Right renal pelvis (tissue), 4 donors: ENCODE measurements around the gene ANKRD34B. TPM values are rescaled to one million over a fixed set of nuclear protein-coding genes. Genes with fewer than 3 reads are reported as not detected.

Experiments
- DNase-seq, 4 donors: peaks; one replicate each; pipeline ENCODE4 v3.0.0-alpha.2; 2013; ENCODE audit warnings: low read depth in 4 of 4, low spot score in 3 of 4, missing footprints in 1 of 4
- polyA plus RNA-seq, 4 donors: library from polyadenylated mRNA; unstranded; fragments of 120-200 nt; gene quantifications; one replicate each; pipeline ENCODE4 v1.2.1, GENCODE V29; 2013; ENCODE audit not compliant: insufficient read length in 4 of 4

ANKRD34B gene
- polyA plus RNA-seq, 4 donors: 0.11 to 0.35 (median 0.22) TPM

DNA sequence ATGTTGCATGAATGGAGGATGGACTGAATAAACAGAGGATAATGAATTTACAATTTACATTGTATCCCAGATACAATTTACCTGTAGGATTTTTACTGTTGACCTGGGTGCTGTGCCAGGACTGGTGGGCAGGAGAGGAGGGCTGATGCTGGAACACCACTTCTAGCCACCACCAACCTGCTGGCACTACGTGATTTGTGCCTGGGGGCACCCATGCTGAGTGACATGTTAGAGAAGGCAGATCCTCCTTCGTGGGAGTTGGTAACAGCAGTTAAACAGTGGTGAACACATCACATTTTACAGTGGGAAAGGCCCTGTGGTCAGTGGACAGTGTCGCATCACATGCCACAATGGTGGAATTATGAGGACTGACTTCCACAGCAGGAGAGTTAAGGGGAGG is 3.0 kb upstream of the ANKRD34B start:
- DNase-seq: no peak

DNA sequence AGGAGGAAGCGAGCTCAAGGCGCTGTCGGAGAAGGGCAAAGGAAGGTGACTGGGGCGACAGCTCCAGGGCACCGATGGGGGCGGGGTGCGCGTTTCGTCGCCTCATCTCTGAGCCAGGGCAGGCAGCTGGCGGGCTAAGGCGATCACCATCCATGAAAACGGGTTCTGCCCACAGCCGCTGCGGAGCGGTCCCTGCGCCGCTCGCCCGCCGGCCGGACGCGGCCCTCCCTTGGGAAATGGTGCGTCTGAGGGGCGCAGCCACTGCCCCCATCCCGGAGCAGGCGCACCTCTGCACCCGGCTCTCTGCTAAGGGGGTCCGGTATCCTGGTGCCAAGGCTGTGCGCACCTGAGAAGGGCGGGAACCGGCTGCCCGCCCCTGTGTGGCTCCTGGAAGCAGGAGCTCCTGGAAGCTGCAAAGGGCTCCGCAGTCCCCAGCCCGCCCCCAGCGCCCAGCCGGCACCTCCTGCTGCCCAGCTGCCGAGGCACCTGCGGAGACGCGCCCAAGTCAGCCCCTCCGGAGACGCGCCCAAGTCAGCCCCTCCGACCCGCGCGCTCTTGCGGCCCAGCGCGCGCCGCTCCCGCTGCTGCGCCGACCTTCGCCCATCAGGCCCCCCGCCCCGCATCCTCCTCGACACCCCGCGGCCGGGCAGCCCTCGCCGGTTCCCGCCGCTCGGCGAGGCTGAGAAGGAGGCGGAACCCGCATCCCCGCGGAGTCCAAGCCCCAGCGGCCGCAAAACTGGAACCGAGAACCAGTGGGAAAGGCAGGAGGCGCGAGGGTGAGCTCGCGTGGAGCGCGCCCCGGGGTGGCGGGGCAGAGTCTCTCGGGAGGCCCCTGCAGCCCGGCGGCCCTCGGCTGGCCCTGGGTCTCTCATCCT is 757 bp downstream of the ANKRD34B start:
- DNase-seq: no peak

DNA sequence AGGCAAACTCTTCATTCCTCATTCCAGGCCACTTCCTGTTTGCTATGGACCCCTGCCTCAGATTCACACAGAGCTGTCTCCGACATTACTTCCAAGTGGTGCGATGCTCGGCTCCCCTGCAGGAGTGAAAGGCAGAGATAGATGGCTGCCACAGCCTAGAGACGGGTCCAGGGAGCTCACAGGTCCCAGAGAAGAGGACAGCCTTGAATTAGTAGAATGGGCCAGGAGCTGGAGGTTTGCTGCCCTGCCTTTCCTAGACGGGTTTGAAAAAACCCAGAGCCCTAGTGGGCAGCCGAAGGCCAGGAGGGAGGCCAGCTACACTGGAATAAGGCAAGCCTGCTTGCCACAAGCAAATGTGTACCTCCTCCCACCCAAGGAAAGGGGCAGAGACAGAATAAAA is 1.8 kb downstream of the ANKRD34B start:
- DNase-seq: no peak

DNA sequence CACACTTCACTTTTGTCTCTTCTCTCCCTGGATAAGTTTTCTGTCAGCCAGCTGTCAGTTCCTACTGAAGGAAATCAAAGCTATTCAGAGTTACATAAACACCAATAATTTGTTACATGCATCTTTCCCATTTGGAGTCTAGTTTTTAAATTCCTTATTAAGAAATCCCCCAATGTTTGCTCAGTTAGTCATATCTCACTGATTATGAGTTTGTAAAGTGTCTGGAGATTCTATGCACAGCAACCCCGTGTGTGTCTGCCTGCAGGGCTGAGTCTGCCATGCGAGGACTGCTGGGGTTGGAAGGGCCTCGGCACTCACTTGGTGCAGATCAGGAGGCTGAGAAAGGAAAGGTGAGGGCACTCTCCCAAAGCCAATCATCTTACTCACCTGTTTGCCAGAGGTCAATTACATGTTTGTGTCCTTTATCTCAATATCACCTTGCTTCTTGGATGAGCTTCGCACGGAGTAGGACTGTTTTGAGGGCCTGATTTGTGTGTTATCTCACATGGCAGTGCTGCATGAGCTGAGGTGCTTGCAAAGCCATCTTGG is 3.3 kb downstream of the ANKRD34B start:
- no peak for DNase-seq

DNA sequence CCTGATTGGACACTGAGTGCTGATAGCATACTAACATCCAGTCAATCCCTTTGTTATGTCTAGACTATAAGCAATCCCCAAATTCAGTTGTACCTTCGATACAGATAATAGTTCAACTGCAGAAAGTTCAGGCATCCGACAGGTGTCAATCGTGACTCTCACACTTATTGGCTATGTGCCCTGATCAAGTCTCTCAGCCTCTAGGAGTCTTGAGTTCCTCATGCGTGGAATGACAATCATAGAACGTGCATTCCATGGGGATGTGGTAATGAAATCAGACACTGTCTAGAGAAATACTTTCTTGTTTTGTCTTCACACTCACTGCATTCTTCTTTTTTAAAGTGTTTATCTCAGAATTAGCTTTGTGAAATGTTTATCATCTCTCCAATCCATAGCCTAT is 4.8 kb downstream of the ANKRD34B start:
- no peak for DNase-seq

DNA sequence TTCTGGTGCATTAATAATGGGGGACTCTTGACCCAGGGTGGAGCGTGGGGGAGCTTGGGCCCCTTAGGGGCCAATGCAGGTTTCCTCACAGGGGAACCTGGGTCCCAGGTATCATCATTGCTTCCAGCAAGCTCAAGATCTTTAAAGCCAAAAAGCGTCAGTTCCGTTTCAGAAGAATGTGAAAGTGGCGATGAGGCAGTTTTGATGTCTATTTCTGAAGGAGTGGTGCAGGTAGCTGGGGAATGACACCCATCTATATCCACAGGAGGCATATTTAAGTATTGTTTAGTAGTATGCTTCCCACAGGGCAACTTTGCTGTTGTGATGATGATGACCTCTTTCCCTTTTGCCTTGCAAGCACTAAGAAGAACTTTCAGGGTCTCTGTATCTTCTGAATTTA is 10.8 kb downstream of the ANKRD34B start:
- DNase-seq: no peak

DNA sequence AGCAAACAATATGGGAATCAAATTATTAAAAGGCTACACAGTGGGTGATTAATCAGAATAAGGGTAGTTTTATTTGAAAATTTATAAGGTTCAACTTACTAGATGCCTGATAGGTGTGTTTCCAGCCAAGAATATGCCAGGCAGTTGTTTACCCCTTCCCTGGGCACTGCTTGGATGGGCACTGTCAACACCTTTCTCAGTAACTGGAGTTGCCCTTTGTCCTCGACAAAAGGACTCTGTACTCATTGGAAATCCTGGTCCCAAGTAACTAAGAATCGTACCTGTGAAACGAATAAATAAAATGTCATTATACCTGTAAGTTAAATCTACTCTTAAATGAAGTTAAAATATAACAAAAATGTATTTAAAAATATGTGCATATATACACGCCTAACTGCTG is 15.0 kb downstream of the ANKRD34B start:
- no peak for DNase-seq

DNA sequence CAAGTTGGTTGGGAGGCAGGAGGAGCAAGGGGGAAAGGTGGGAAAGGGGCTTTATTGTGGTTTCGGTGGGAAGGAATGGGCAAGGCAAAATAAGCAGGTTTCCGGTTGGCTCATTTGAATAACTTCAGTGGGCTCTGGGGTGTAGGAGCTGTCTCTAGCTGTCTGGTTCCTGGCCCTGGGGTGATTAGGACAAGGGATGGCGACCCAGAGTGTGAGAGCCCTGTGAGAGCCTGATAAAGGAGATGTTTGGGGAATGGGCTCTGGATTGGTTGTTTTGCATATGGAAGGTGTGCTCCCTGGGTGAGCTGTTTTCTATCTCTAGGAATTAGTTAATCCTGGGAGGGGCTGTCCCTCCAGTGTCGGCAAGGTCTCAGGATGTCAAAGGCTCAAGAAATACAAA is 15.4 kb downstream of the ANKRD34B start:
- DNase-seq: no peak

DNA sequence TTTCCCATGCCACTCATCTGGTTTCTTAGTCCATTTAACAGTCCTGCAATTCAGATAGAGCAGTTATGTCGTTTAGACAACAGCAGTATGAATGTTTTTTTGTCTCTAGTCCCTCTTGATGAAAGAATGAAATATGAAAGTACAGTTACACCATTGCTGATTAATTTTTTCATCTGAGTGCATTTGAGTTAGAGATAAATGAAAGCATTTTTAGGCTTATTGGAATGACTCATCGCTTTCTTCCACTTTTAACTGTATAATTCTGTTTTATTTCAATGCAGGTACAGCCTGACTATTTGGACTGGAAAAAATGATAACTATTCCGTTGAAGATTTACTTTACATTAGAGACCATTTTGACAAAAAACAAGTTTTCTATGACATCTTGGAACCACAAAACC is 28.7 kb downstream of the ANKRD34B start:
- no peak for DNase-seq

DNA sequence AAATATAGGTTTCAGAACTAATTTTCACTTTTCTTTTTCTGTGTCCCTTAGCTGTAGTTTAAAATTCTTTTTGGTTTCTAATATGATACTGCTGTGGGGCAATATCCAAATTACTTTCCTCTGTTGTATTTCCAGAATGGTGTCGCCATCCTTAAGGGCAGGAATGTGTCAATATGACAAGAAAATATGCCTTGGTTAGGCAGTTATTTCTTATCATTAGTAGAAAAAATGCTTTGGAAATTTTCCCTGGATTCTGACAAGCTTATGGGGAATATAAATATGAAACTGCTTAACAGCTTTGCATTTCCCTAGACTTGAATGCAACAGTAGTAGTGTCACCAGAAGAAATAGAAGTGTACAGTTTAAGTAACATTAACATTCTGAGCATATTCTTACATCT is 29.4 kb downstream of the ANKRD34B start:
- DNase-seq: no peak

DNA sequence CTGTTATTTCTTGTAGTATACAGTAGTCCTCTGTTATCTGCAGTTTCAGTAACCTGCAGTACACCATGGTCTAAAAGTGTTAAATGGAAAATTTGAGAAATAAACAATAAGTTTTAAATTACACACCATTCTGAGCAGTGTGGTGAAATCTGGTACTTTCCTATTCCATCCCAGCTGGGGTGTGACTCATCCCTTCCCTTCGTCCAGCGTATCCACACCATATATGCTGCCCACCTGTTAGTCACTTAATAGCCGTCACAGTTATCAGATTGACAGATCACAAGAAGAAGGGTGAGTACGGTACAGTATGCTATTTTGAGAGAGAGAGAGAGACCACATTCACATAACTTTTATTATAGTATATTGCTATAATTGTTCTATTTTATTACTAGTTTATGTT is 53.3 kb downstream of the ANKRD34B start:
- DNase-seq: no peak

DNA sequence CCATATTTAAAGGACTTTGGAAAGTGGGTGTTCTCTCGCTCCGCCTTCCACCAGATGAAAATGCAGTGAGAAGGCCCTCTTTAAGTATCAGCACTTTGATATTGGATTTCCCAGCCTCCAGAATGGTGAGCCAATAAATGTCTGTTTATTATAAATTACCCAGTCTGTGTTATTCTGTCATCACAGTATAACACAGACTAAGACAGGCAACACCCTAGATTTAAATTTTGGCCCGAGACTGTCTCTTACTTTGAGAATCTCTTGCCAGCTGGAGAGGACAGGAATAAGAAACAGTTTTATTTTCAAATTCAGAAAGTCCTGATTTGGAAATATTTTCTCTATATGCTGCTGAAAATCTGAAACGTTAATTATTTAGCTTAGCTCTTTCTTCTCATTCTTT is 60.7 kb downstream of the ANKRD34B start:
- no peak for DNase-seq

DNA sequence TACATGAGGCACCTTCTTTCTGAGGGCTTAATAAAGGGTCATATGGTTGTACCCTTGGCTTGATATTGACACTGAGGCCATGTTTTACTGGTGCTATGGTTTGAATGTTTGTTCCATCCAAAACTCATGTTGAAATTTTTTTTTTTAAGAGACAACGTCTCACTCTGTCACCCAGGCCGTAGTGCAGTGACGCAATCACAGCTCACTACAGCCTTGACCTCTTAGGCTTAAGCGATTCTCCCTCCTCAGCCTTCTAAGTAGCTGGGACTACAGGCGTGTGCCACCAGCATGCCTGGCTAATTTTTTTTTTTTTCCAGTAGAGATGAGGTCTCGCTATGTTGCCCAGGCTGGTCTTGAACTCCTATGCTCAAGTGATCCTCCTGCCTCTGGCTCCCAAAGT is 61.2 kb downstream of the ANKRD34B start:
- no peak for DNase-seq

DNA sequence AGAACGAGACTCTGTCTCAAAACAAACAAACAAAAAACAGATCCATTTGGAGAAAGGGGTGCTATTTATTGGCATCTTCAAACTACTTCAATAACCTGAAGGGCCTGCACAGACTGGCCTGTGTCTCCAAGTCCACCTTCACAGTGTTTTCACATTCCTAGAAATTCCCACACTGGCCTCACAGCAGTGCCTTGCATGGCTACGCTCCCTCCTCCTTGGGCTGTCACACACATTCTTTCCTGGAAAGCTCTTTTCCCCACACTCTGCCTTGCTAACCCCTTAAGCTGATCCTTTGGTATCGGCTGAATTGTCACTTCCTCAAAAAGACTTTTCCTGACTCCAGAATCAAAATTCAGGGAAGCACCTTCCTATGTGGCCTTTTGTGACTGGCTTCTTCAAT is 62.4 kb downstream of the ANKRD34B start:
- DNase-seq: no peak

Other genes with a start within 250 kb of the ANKRD34B start
- 10 to 100 TPM; 58.5 to 84.5 (median 72.7) TPM for gene ZFYVE16, start 162.2 kb downstream of the ANKRD34B start, polyA plus RNA-seq
- 1 to 10 TPM; 2.1 to 3.2 (median 2.8) TPM for gene FAM151B, start 82.2 kb downstream of the ANKRD34B start, polyA plus RNA-seq
- gene MSH3, start 84.4 kb upstream of the ANKRD34B start, polyA plus RNA-seq: 10 to 100 TPM; 21.6 to 26.8 (median 21.8) TPM
- 10 to 100 TPM; 59.8 to 88.7 (median 82.5) TPM for gene DHFR, start 84.7 kb upstream of the ANKRD34B start, polyA plus RNA-seq